Stimulated activated CD8-positive, alpha-beta memory T cell treated with anti-CD3 and anti-CD28 coated beads, Interleukin-2, amount 100 ng/mL, for 48 hours (primary cell): ENCODE measurements around the gene SYNPO.

Experiments used
- DNase-seq, 2 donors: peaks; one replicate each; pipeline ENCODE4 v3.0.0-alpha.2; 2020; ENCODE audit warnings: low read depth in 2 of 2

SYNPO gene

DNA sequence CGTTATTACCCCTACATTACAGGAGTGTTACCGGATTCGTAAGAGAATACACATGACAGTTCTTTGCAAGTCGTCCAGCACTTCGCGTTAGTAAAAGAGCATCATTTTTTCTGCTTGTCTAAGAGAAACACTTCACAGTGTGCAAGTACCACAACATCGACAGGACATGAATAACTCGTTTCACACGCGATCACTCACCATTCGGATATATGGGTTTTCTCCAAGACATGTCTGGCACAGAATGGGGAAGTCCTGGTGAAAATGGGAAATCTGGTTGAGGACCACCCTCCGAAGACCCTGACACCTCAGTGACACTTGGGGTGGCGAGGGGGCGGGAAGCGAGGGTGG is 59.8 kb downstream of the SYNPO start:
- DNase-seq: no peak

DNA sequence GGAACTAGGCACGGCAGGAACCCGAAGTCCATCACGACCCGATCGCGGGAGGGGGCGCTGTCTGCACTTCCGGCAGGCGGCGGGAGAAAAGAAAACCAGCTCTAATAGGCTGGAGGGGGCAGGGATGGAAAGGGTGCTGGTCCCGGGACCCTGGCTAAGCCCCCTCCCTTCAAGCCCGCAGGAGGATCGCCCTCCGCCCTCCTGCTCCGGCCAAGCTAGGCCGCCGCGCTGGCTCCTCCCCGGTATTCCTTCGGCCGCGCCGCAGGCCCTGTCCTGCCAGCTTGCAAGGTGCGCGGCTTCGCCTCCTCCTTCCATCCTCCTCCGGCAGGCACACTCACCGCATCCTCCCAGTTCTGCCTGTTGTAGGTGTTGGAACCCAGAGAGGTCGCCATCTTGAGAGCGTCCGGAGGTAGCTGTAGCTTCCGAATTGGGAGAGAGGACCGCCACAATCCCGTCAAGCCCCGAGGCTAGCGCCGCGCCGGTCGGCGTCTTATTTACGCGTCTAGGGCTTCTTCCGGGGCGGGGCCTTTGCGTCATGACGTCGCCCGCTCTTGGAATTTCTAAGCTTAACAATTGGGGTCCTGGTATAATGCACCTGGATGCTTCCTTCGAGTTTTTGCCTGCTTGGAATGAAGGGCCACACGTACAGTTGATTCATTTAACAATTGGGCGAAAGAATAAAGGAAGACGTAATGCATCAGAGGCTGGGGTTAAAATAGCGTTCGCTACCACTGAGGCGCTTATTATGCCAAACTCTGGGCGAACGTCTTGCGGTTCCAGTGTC is 60.3 kb downstream of the SYNPO start, which contains the start of gene RBM22:
RBM22 (minus strand) TSS at position 469 of the 784 bp plus-strand sequence; CDS start at position 392, 77 bp downstream.
- peak; percentile 83 to 88 for DNase-seq

DNA sequence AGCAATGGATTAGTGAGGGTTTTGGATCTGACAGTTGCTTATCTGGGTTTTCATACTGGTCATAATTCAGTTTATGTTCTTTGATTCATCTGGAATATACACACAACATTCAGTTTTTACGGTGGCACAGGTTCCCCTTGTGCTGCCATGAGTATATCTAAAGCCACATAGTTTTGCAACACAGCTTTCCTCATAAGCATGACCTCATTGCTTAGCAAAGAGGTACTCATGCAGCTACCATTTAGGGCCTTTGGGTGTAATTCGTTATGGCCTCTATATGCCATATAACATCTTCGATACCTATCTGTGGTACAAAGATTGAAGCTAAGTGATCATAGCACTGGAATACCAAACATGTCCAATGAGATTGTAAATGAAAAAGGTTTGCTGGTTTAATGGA is 63.3 kb downstream of the SYNPO start:
- no peak for DNase-seq

DNA sequence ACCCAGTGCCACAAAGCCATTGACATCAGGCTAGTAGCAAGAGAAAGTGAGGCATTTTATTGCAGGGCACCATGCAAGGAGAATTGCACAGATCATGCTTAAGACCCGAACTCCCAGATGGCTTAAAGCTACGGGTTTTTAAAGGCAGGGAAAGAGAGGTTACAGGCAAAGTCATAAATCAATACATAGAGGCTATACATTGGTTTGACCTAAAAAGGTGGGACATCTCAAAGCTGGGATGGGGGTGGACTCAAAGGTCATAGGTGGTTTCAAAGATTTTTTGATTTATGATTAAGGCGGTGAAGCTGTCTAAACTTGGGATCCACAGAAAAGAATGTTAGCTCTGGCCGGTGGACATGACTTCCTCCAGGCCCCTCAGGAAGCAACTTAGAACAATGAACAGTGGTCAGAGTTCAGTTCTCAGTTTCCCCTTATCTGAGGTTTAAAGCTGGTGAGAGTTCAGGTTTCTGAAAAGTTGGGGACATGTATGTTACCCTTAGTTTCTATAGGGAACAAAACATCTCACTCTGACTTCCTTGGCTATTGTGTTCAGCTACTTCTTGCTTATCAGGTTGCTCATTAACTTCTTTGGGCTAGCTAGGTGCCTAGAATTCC is 66.4 kb downstream of the SYNPO start:
- DNase-seq: no peak
